Gastroesophageal sphincter (tissue), 3 donors: ENCODE results near the gene FGD5.

ENCODE experiments used
- CTCF ChIP-seq, 4 experiments: fragments of 200-600 bp in 2 of 4; fragments of 450-650 bp in 2 of 4; sonication (generic) in 1 of 4; IDR thresholded peaks; one replicate each; pipeline ENCODE4 v1.5.1; 2017 to 2019; ENCODE audit warnings: antibody characterized with exemption in 4 of 4, mild to moderate bottlenecking in 2 of 4, moderate library complexity in 2 of 4
- POLR2A ChIP-seq, 2 donors: fragments of 450-650 bp; IDR thresholded peaks; one replicate each; pipeline ENCODE4 v1.6.1; 2017; ENCODE audit warnings: antibody characterized with exemption in 2 of 2, mild to moderate bottlenecking in 2 of 2, moderate library complexity in 1 of 2
- POLR2AphosphoS5 ChIP-seq: sonication (generic); formaldehyde crosslinking; IDR thresholded peaks from one replicate; pipeline ENCODE4 v1.6.1; 2017; ENCODE audit warnings: antibody characterized with exemption

GRCh38 chr3:14976317-14976716 is 157.6 kb downstream of the FGD5 start:
- TF ChIP-seq CTCF (IDR thresholded peaks at IDR 0.05) (no peak), POLR2AphosphoS5 (no peak), POLR2A (IDR thresholded peaks at IDR 0.05) (no peak)
